GM23338 (cell line): ENCODE measurements around the gene LGR5.

Experiments
- CREB1 ChIP-seq: fragments of 250-450 bp; sonication (Bioruptor Pico); IDR thresholded peaks from 2 replicates; pipeline ENCODE4 v1.5.0; 2020; ENCODE audit warnings: low read depth, mild to moderate bottlenecking, moderate library complexity
- JUNB ChIP-seq: IDR thresholded peaks from one replicate; pipeline ENCODE4 v1.6.1; 2016; ENCODE audit warnings: antibody characterized with exemption; ENCODE audit not compliant: unreplicated experiment
- TF ChIP-seq, protein P1 (sequence below), 2 experiments: fragments of 200-600 bp in 1 of 2; sonication (generic) in 1 of 2; conservative IDR thresholded peaks; 2 replicates each; pipeline versions ENCODE4 v1.5.1 to v1.6.1; 2016 to 2017; ENCODE audit warnings: antibody characterized with exemption in 2 of 2, low read depth in 2 of 2, mild to moderate bottlenecking in 2 of 2, moderate library complexity in 1 of 2
- TF ChIP-seq, protein P2 (sequence below): IDR thresholded peaks from one replicate; pipeline ENCODE4 v1.6.1; 2018; ENCODE audit warnings: antibody characterized with exemption; ENCODE audit not compliant: unreplicated experiment

GRCh38 chr12:71592841-71593240 lies 153.2 kb downstream of the LGR5 start:
- TF ChIP-seq, protein P1, sequence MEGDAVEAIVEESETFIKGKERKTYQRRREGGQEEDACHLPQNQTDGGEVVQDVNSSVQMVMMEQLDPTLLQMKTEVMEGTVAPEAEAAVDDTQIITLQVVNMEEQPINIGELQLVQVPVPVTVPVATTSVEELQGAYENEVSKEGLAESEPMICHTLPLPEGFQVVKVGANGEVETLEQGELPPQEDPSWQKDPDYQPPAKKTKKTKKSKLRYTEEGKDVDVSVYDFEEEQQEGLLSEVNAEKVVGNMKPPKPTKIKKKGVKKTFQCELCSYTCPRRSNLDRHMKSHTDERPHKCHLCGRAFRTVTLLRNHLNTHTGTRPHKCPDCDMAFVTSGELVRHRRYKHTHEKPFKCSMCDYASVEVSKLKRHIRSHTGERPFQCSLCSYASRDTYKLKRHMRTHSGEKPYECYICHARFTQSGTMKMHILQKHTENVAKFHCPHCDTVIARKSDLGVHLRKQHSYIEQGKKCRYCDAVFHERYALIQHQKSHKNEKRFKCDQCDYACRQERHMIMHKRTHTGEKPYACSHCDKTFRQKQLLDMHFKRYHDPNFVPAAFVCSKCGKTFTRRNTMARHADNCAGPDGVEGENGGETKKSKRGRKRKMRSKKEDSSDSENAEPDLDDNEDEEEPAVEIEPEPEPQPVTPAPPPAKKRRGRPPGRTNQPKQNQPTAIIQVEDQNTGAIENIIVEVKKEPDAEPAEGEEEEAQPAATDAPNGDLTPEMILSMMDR (conservative IDR thresholded peaks at IDR 0.05; ENCODE audit: low read depth in 2 of 2): no peak
- no peak for TF ChIP-seq CREB1 (CRISPR knock-in tag)
- TF ChIP-seq, protein P2, sequence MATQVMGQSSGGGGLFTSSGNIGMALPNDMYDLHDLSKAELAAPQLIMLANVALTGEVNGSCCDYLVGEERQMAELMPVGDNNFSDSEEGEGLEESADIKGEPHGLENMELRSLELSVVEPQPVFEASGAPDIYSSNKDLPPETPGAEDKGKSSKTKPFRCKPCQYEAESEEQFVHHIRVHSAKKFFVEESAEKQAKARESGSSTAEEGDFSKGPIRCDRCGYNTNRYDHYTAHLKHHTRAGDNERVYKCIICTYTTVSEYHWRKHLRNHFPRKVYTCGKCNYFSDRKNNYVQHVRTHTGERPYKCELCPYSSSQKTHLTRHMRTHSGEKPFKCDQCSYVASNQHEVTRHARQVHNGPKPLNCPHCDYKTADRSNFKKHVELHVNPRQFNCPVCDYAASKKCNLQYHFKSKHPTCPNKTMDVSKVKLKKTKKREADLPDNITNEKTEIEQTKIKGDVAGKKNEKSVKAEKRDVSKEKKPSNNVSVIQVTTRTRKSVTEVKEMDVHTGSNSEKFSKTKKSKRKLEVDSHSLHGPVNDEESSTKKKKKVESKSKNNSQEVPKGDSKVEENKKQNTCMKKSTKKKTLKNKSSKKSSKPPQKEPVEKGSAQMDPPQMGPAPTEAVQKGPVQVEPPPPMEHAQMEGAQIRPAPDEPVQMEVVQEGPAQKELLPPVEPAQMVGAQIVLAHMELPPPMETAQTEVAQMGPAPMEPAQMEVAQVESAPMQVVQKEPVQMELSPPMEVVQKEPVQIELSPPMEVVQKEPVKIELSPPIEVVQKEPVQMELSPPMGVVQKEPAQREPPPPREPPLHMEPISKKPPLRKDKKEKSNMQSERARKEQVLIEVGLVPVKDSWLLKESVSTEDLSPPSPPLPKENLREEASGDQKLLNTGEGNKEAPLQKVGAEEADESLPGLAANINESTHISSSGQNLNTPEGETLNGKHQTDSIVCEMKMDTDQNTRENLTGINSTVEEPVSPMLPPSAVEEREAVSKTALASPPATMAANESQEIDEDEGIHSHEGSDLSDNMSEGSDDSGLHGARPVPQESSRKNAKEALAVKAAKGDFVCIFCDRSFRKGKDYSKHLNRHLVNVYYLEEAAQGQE: no peak
- no peak for TF ChIP-seq JUNB
